NT2/D1 (cell line): ENCODE results near the gene VAPA.

Experiments used
- DNase-seq: peaks from one replicate; pipeline ENCODE4 v3.0.0-alpha.2; 2011; ENCODE audit warnings: low read depth, low spot score
- H3K27me3 ChIP-seq: 2 replicates; pipeline ENCODE4 v1.6.0; 2011; ENCODE audit warnings: mild to moderate bottlenecking; ENCODE audit not compliant: insufficient read length, insufficient read depth
- H3K36me3 ChIP-seq: 2 replicates; pipeline ENCODE4 v1.6.1; 2011; ENCODE audit warnings: mild to moderate bottlenecking, low read length, mixed read lengths; ENCODE audit not compliant: insufficient read depth, insufficient read length
- H3K4me1 ChIP-seq: 2 replicates; pipeline ENCODE4 v1.5.1; 2011; ENCODE audit not compliant: insufficient read depth, insufficient read length
- H3K4me3 ChIP-seq: 2 replicates; pipeline ENCODE4 v1.5.1; 2011; ENCODE audit warnings: low read depth; ENCODE audit not compliant: insufficient read length
- H3K9ac ChIP-seq: 2 replicates; pipeline ENCODE4 v1.6.0; 2011; ENCODE audit warnings: low read depth; ENCODE audit not compliant: insufficient read length
- H3K9me3 ChIP-seq: 2 replicates; pipeline ENCODE4 v1.5.1; 2011; ENCODE audit warnings: mild to moderate bottlenecking, low read length; ENCODE audit not compliant: insufficient read depth
- SUZ12 ChIP-seq: IDR thresholded peaks from 2 replicates; pipeline ENCODE4 v1.6.1; 2011; ENCODE audit not compliant: insufficient read length, insufficient read depth; ENCODE audit errors: extremely low read depth
- YY1 ChIP-seq: IDR thresholded peaks from 2 replicates; pipeline ENCODE4 v1.6.1; 2011; ENCODE audit not compliant: insufficient read length, insufficient read depth
- ZNF274 ChIP-seq: IDR thresholded peaks from 2 replicates; pipeline ENCODE4 v1.6.1; 2011; ENCODE audit warnings: mild to moderate bottlenecking, low read depth, low read length

VAPA gene

GRCh38 chr18:9952633-9953416, 39.0 kb downstream of the VAPA start:
- peaks cover 38% of the 10 kb centered on the region for H3K36me3 ChIP-seq
- H3K4me3 ChIP-seq = no peak overlapping the region
- H3K27me3 ChIP-seq = no peaks in the 10 kb centered on the region
- TF ChIP-seq YY1 = no peak
- TF ChIP-seq SUZ12 = no peak
- TF ChIP-seq ZNF274 = no peak
- no peaks in the 10 kb centered on the region for H3K9me3 ChIP-seq
- no peak for DNase-seq
- H3K4me1 ChIP-seq = no peaks in the 10 kb centered on the region
- no peak overlapping the region for H3K9ac ChIP-seq

GRCh38 chr18:9958861-9959399, 45.1 kb downstream of the VAPA start:
- peaks cover 3% of the 10 kb centered on the region for H3K36me3 ChIP-seq
- no peak overlapping the region for H3K4me3 ChIP-seq
- DNase-seq = no peak
- no peak overlapping the region for H3K9ac ChIP-seq
- H3K9me3 ChIP-seq = no peaks in the 10 kb centered on the region
- no peaks in the 10 kb centered on the region for H3K27me3 ChIP-seq
- no peaks in the 10 kb centered on the region for H3K4me1 ChIP-seq
- TF ChIP-seq YY1 (no peak), SUZ12 (no peak), ZNF274 (no peak)

- no peak overlapping the region for H3K9ac ChIP-seq
- no peak overlapping the region for H3K4me3 ChIP-seq
- no peaks in the 10 kb centered on the region for H3K9me3 ChIP-seq
- TF ChIP-seq ZNF274 (no peak), YY1 (no peak), SUZ12 (no peak)
- no peak for DNase-seq
- H3K36me3 ChIP-seq = no peaks in the 10 kb centered on the region
- H3K4me1 ChIP-seq = no peaks in the 10 kb centered on the region
- no peaks in the 10 kb centered on the region for H3K27me3 ChIP-seq
These were observed 45.7 kb downstream of the VAPA start for GRCh38 chr18:9959564-9959963.

- Histone ChIP-seq H3K4me1 (no peaks in the 10 kb centered on the region), H3K36me3 (no peaks in the 10 kb centered on the region), H3K4me3 (no peak overlapping the region), H3K9ac (no peak overlapping the region), H3K9me3 (no peaks in the 10 kb centered on the region), H3K27me3 (no peaks in the 10 kb centered on the region)
- no peak for TF ChIP-seq YY1
- TF ChIP-seq ZNF274 = no peak
- no peak for TF ChIP-seq SUZ12
- DNase-seq = no peak
These were observed 46.6 kb downstream of the VAPA start for GRCh38 chr18:9960258-9960904.

GRCh38 chr18:9961041-9961440, 47.2 kb downstream of the VAPA start:
- DNase-seq = no peak
- Histone ChIP-seq H3K4me1 (no peaks in the 10 kb centered on the region), H3K9ac (no peak overlapping the region), H3K27me3 (no peaks in the 10 kb centered on the region), H3K36me3 (no peaks in the 10 kb centered on the region), H3K4me3 (no peak overlapping the region), H3K9me3 (no peaks in the 10 kb centered on the region)
- no peak for TF ChIP-seq ZNF274

- TF ChIP-seq ZNF274 = no peak
- TF ChIP-seq YY1 = no peak
- no peak for TF ChIP-seq SUZ12
- Histone ChIP-seq H3K4me1 (no peaks in the 10 kb centered on the region), H3K36me3 (no peaks in the 10 kb centered on the region), H3K9ac (no peak overlapping the region), H3K9me3 (no peaks in the 10 kb centered on the region), H3K27me3 (no peaks in the 10 kb centered on the region), H3K4me3 (no peak overlapping the region)
- DNase-seq = no peak
These were observed 52.2 kb downstream of the VAPA start for GRCh38 chr18:9965711-9966624.
